GM12878 (cell line): ENCODE data around the gene NSUN2. TPM values are rescaled to one million over a fixed set of nuclear protein-coding genes. Genes with fewer than 3 reads are reported as not detected.

ENCODE experiments used
- ATAC-seq: fragments of 200-7000 bp; cut with Tn5 transposase; 3 replicates; pipeline ENCODE4 v1.9.1; 2020; ENCODE audit warnings: mild to moderate bottlenecking, moderate library complexity
- BruUV-seq: library from RNA; stranded (reverse); fragments of 400-500 nt; replicated peaks from 2 replicates; lab custom pipeline; 2021; lab: Mats Ljungman, UMichigan
- CTCF ChIA-PET: fragments of 300-600 bp; sonication (Branson Sonifier 250); formaldehyde crosslinking; extraction: SDS; loops from one replicate; lab custom pipeline; 2021; ENCODE audit warnings: inconsistent platforms; lab: Yijun Ruan, JAX
- POLR2A ChIA-PET: fragments of 350-600 bp; formaldehyde crosslinking; extraction: SDS; loops from one replicate; lab custom pipeline; 2021; ENCODE audit warnings: inconsistent platforms; lab: Charles Lee
- RAD21 ChIA-PET: fragments of 300-600 bp; sonication (Branson Sonifier 250); formaldehyde crosslinking; loops from one replicate; lab custom pipeline; 2023; ENCODE audit warnings: antibody characterized with exemption; ENCODE audit not compliant: unreplicated experiment; lab: Charles Lee
- SMC1A ChIA-PET: fragments of 300-600 bp; sonication (Branson Sonifier 250); formaldehyde crosslinking; loops from one replicate; lab custom pipeline; 2023; ENCODE audit not compliant: unreplicated experiment, uncharacterized antibody; lab: Charles Lee
- DNase-seq: peaks from one replicate; pipeline ENCODE4 v3.0.0-alpha.2; 2011; ENCODE audit warnings: low read depth, low spot score
- FAIRE-seq: peaks from 3 replicates; lab custom pipeline; 2011; peaks lifted over from hg19 to GRCh38; lab: Jason Lieb, UNC
- H2AFZ ChIP-seq: 2 replicates; pipeline ENCODE4 v1.6.0; 2011; ENCODE audit warnings: low read depth, low read length, control low read depth; ENCODE audit not compliant: control insufficient read depth
- H3K27ac ChIP-seq: 2 replicates; pipeline ENCODE4 v1.5.1; 2011; ENCODE audit warnings: control low read depth; ENCODE audit not compliant: control insufficient read depth, insufficient read depth
- H3K27me3 ChIP-seq, 2 experiments: replicated peaks in 1 of 2; 2 replicates each; pipeline versions ENCODE4 v1.6.0 to v1.6.1; 2011; ENCODE audit warnings: low read length in 1 of 2; ENCODE audit not compliant: control insufficient read depth in 2 of 2, insufficient read depth in 2 of 2
- H3K36me3 ChIP-seq, 2 experiments: 2 replicates each; pipeline ENCODE4 v1.5.1; 2011; ENCODE audit warnings: low read length in 1 of 2; ENCODE audit not compliant: control insufficient read depth in 2 of 2, insufficient read depth in 2 of 2
- H3K4me1 ChIP-seq: 2 replicates; pipeline ENCODE4 v1.6.1; 2011; ENCODE audit warnings: mild to moderate bottlenecking, low read length, moderate library complexity, mixed read lengths; ENCODE audit not compliant: control insufficient read depth, insufficient read depth
- H3K4me2 ChIP-seq: 2 replicates; pipeline ENCODE4 v1.6.0; 2011; ENCODE audit warnings: control low read depth; ENCODE audit not compliant: control insufficient read depth, insufficient read depth
- H3K4me3 ChIP-seq: fragments of 200-600 bp; sonication (generic); 2 replicates; pipeline ENCODE4 v1.5.1; 2016
- H3K79me2 ChIP-seq: 2 replicates; pipeline ENCODE4 v1.6.0; 2011; ENCODE audit warnings: low read length; ENCODE audit not compliant: control insufficient read depth, insufficient read depth
- H3K9ac ChIP-seq: 2 replicates; pipeline ENCODE4 v1.8.0; 2011; ENCODE audit warnings: low read length, control low read depth, mixed read lengths; ENCODE audit not compliant: control insufficient read depth, insufficient read depth
- H3K9me3 ChIP-seq: replicated peaks from 3 replicates; pipeline ENCODE4 v1.5.1; 2011; ENCODE audit warnings: mild to moderate bottlenecking, low read length; ENCODE audit not compliant: control insufficient read depth, insufficient read depth
- H4K20me1 ChIP-seq: 2 replicates; pipeline ENCODE4 v1.6.0; 2011; ENCODE audit not compliant: control insufficient read depth, insufficient read depth
- BRCA1 ChIP-seq: IDR thresholded peaks from 2 replicates; pipeline ENCODE4 v1.6.1; 2011; ENCODE audit warnings: low read depth, low read length, improper control_type of control experiment
- CTCF ChIP-seq, 3 experiments: IDR thresholded peaks in 2 of 3; conservative IDR thresholded peaks in 1 of 3; 2 replicates each; pipeline ENCODE4 v1.5.1; 2011; ENCODE audit warnings: low read depth in 3 of 3, low read length in 3 of 3, mild to moderate bottlenecking in 3 of 3, control low read depth in 2 of 3, moderate library complexity in 2 of 3, inconsistent platforms in 1 of 3, mixed read lengths in 1 of 3; ENCODE audit not compliant: control insufficient read depth in 2 of 3, insufficient read depth in 1 of 3; ENCODE audit errors: extremely low read depth in 1 of 3
- E4F1 ChIP-seq: fragments of 450-650 bp; IDR thresholded peaks from 2 replicates; pipeline ENCODE4 v1.6.1; 2018; ENCODE audit warnings: borderline replicate concordance, mild to moderate bottlenecking; ENCODE audit not compliant: partially characterized antibody
- GABPA ChIP-seq: IDR thresholded peaks from 2 replicates; pipeline ENCODE4 v1.6.1; 2014; ENCODE audit warnings: antibody characterized with exemption, low read depth, mild to moderate bottlenecking, inconsistent platforms
- GATAD2B ChIP-seq: fragments of 450-650 bp; conservative IDR thresholded peaks from 2 replicates; pipeline ENCODE4 v1.6.1; 2017; ENCODE audit warnings: low read depth, mild to moderate bottlenecking, moderate library complexity
- HDGF ChIP-seq: fragments of 450-650 bp; IDR thresholded peaks from 2 replicates; pipeline ENCODE4 v1.6.1; 2016; ENCODE audit warnings: antibody characterized with exemption
- IKZF2 ChIP-seq, 2 experiments: fragments of 450-650 bp; IDR thresholded peaks; 2 replicates each; pipeline ENCODE4 v1.6.1; 2017; ENCODE audit warnings: mild to moderate bottlenecking in 2 of 2, moderate library complexity in 2 of 2
- KAT2A ChIP-seq: conservative IDR thresholded peaks from 2 replicates; pipeline ENCODE4 v1.6.1; 2011; ENCODE audit warnings: low read depth, low read length; ENCODE audit not compliant: control insufficient read depth
- KLF5 ChIP-seq: fragments of 450-650 bp; IDR thresholded peaks from 2 replicates; pipeline ENCODE4 v1.6.1; 2014; ENCODE audit warnings: mild to moderate bottlenecking; ENCODE audit not compliant: partially characterized antibody
- MEF2A ChIP-seq: IDR thresholded peaks from 2 replicates; pipeline ENCODE4 v1.6.1; 2011; ENCODE audit warnings: low read depth, mild to moderate bottlenecking, low read length, moderate library complexity; ENCODE audit not compliant: insufficient read depth
- MTA2 ChIP-seq: fragments of 450-650 bp; IDR thresholded peaks from 2 replicates; pipeline ENCODE4 v1.6.1; 2016; ENCODE audit warnings: low read depth, mild to moderate bottlenecking, moderate library complexity
- MTA3 ChIP-seq: IDR thresholded peaks from 2 replicates; pipeline ENCODE4 v1.6.1; 2012; ENCODE audit warnings: low read length, inconsistent platforms, borderline replicate concordance
- NFYB ChIP-seq: IDR thresholded peaks from 2 replicates; pipeline ENCODE4 v1.6.1; 2011; ENCODE audit warnings: low read depth, mild to moderate bottlenecking, low read length, improper control_type of control experiment, moderate library complexity; ENCODE audit not compliant: insufficient read depth
- NRF1 ChIP-seq: conservative IDR thresholded peaks from 2 replicates; pipeline ENCODE4 v1.6.1; 2011; ENCODE audit warnings: mild to moderate bottlenecking, low read depth, low read length, improper control_type of control experiment
- RBBP5 ChIP-seq: fragments of 200-600 bp; sonication (generic); conservative IDR thresholded peaks from 2 replicates; pipeline ENCODE4 v1.6.1; 2016
- RFX5 ChIP-seq: IDR thresholded peaks from 2 replicates; pipeline ENCODE4 v1.6.1; 2011; ENCODE audit warnings: low read depth, low read length, improper control_type of control experiment
- ZBTB4 ChIP-seq: fragments of 450-650 bp; formaldehyde crosslinking; IDR thresholded peaks from 2 replicates; pipeline ENCODE4 v1.4.0; 2022; ENCODE audit warnings: mild to moderate bottlenecking, moderate library complexity
- WGBS: methylation state at CpG from one replicate; pipeline ENCODE4 v1.1.6; 2016; ENCODE audit warnings: low lambda C conversion rate; ENCODE audit not compliant: insufficient replicate concordance, insufficient coverage; ENCODE audit errors: missing lambda C conversion rate; 5-methylcytosine and 5-hydroxymethylcytosine counted together
- in situ Hi-C: fragments of 300-500 bp; cut with MboI; formaldehyde crosslinking; loops from 9 replicates; pipeline ENCODE4 v1.14.3; 2018; ENCODE audit warnings: mixed read lengths
- intact Hi-C: fragments of 100-400 bp; cut with micrococcal nuclease; formaldehyde crosslinking; loops from one replicate; pipeline ENCODE4 v1.14.2; 2022; ENCODE audit not compliant: unreplicated experiment
- polyA plus RNA-seq, 11 experiments: library from polyadenylated mRNA; depleted of rRNA in 4 of 11; unstranded in 6 of 11; stranded (reverse) in 5 of 11; fragments of >200 nt; fragmentation: Nextera tagmentation in 4 of 11; fragmentation: Illumina TruSeq in 1 of 11; extraction: Ambion mirVana in 4 of 11; extraction: Trizol in 1 of 11; gene quantifications; 1 replicate in 1 of 11; 2 replicates in 10 of 11; pipeline versions ENCODE4 v1.2.1 to v1.2.3, GENCODE V29; 2011 to 2016; ENCODE audit warnings: inconsistent platforms in 2 of 11, missing spikeins in 2 of 11, low read depth in 1 of 11
- total RNA-seq, 4 experiments: library from RNA; depleted of rRNA in 3 of 4; stranded (reverse); fragments of >200 nt in 3 of 4; fragmentation: Illumina TruSeq in 1 of 4; extraction: Trizol in 1 of 4; gene quantifications; 2 replicates each; pipeline versions ENCODE4 v1.2.1 to v1.2.3, GENCODE V29; 2013 to 2021

Gene NSUN2
- total and polyA plus RNA-seq, 10 of the 15 experiments (the other 5 are each of a cell fraction or from before 2014, with no cell fraction given) = 8.0 to 112 (median 91.1) TPM

- DNase-seq (no peak), ATAC-seq (no peak), FAIRE-seq (no peak)
- Histone ChIP-seq H3K9ac (no peak overlapping the region), H3K4me1 (no peaks in the 10 kb centered on the region), H3K27ac (no peak overlapping the region), H2AFZ (no peak overlapping the region), H3K36me3 (no peaks in the 10 kb centered on the region), H4K20me1 (no peaks in the 10 kb centered on the region), H3K9me3 (no peaks in the 10 kb centered on the region; the same call in 2 of the 3 replicates), H3K4me2 (no peak overlapping the region), H3K79me2 (no peaks in the 10 kb centered on the region), H3K4me3 (no peak overlapping the region), H3K27me3 (peaks cover 0 to 2% of the 10 kb centered on the region in 2 experiments; a peak in 2 of 4 replicates)
- ChIA-PET RAD21 (no interaction called here), POLR2A (no interaction called here), SMC1A (no interaction called here), CTCF (no interaction called here)
- BruUV-seq = no TSS peak
- intact Hi-C loops = no loop called here
- in situ Hi-C loops = no loop called here
- WGBS = 47% methylated on average over 6 of the region's 6 CpGs
- TF ChIP-seq ZBTB4 = no peak
- no peak for TF ChIP-seq CTCF (IDR thresholded peaks at IDR 0.05 in 2 of 3, conservative IDR thresholded peaks at IDR 0.05 in 1 of 3; ENCODE audit: control insufficient read depth in 2 of 3, extremely low read depth in 1 of 3, insufficient read depth in 1 of 3, low read depth in 3 of 3, low read length in 3 of 3)
- TF ChIP-seq E4F1 = no peak
- no peak for TF ChIP-seq IKZF2 (IDR thresholded peaks at IDR 0.05)
- no peak for TF ChIP-seq MTA3
- TF ChIP-seq GATAD2B = no peak
- no peak for TF ChIP-seq KAT2A
- no peak for TF ChIP-seq GABPA
- TF ChIP-seq MEF2A = no peak
- TF ChIP-seq NRF1 = no peak
- no peak for TF ChIP-seq RBBP5
- TF ChIP-seq BRCA1 = no peak
- TF ChIP-seq KLF5 = no peak
- TF ChIP-seq MTA2 = no peak
- TF ChIP-seq HDGF = no peak
- no peak for TF ChIP-seq RFX5
- TF ChIP-seq NFYB = no peak
These were observed 74.9 kb downstream of the NSUN2 start for GRCh38 chr5:6557807-6558575.
